GM12878 (cell line): ENCODE measurements around the gene RGS6.

Experiments used
- BHLHE40 ChIP-seq, 2 experiments: fragments of 450-650 bp in 1 of 2; IDR thresholded peaks; 2 replicates each; pipeline ENCODE4 v1.6.1; 2011 to 2017; ENCODE audit warnings: low read depth in 2 of 2, borderline replicate concordance in 1 of 2, improper control_type of control experiment in 1 of 2, low read length in 1 of 2, mild to moderate bottlenecking in 1 of 2
- CHD2 ChIP-seq: IDR thresholded peaks from 2 replicates; pipeline ENCODE4 v1.6.1; 2011; ENCODE audit warnings: low read depth, low read length, improper control_type of control experiment, borderline replicate concordance
- CTCF ChIP-seq, 3 experiments: IDR thresholded peaks in 2 of 3; conservative IDR thresholded peaks in 1 of 3; 2 replicates each; pipeline ENCODE4 v1.5.1; 2011; ENCODE audit warnings: low read depth in 3 of 3, low read length in 3 of 3, mild to moderate bottlenecking in 3 of 3, control low read depth in 2 of 3, moderate library complexity in 2 of 3, inconsistent platforms in 1 of 3, mixed read lengths in 1 of 3; ENCODE audit not compliant: control insufficient read depth in 2 of 3, insufficient read depth in 1 of 3; ENCODE audit errors: extremely low read depth in 1 of 3
- EGR1 ChIP-seq, 2 experiments: IDR thresholded peaks; 1 replicate in 1 of 2; 2 replicates in 1 of 2; pipeline ENCODE4 v1.6.1; 2011 to 2012; ENCODE audit warnings: low read depth in 2 of 2, low read length in 2 of 2, borderline replicate concordance in 1 of 2, mild to moderate bottlenecking in 1 of 2, moderate library complexity in 1 of 2
- ESRRA ChIP-seq: IDR thresholded peaks from 2 replicates; pipeline ENCODE4 v1.6.1; 2012; ENCODE audit warnings: mild to moderate bottlenecking, low read length, improper control_type of control experiment
- FOS ChIP-seq: IDR thresholded peaks from 3 replicates; pipeline ENCODE4 v1.6.1; 2011; ENCODE audit warnings: borderline replicate concordance; ENCODE audit not compliant: insufficient read length; ENCODE audit errors: extremely low read depth
- MTA2 ChIP-seq: fragments of 450-650 bp; IDR thresholded peaks from 2 replicates; pipeline ENCODE4 v1.6.1; 2016; ENCODE audit warnings: low read depth, mild to moderate bottlenecking, moderate library complexity
- NRF1 ChIP-seq: conservative IDR thresholded peaks from 2 replicates; pipeline ENCODE4 v1.6.1; 2011; ENCODE audit warnings: mild to moderate bottlenecking, low read depth, low read length, improper control_type of control experiment
- POLR2AphosphoS5 ChIP-seq: IDR thresholded peaks from 2 replicates; pipeline ENCODE4 v1.6.1; 2011; ENCODE audit warnings: mild to moderate bottlenecking, low read length, inconsistent platforms
- REST ChIP-seq: IDR thresholded peaks from 2 replicates; pipeline ENCODE4 v1.6.1; 2012; ENCODE audit warnings: mild to moderate bottlenecking, low read depth, low read length
- SMAD5 ChIP-seq: IDR thresholded peaks from 2 replicates; pipeline ENCODE4 v1.6.1; 2016; ENCODE audit warnings: antibody characterized with exemption, low read depth
- TAF1 ChIP-seq: IDR thresholded peaks from 2 replicates; pipeline ENCODE4 v1.6.1; 2011; ENCODE audit warnings: mild to moderate bottlenecking, low read depth, low read length, borderline replicate concordance
- YY1 ChIP-seq: IDR thresholded peaks from 2 replicates; pipeline ENCODE4 v1.6.1; 2011; ENCODE audit warnings: low read depth, mild to moderate bottlenecking, low read length
- TF ChIP-seq, protein P1 (sequence below): fragments of 450-650 bp; IDR thresholded peaks from 2 replicates; pipeline ENCODE4 v1.6.1; 2017; ENCODE audit warnings: mild to moderate bottlenecking, moderate library complexity

GRCh38 chr14:72104011-72104613 lies 171.9 kb downstream of the RGS6 start:
- TF ChIP-seq CTCF (IDR thresholded peaks at IDR 0.05 in 2 of 3, conservative IDR thresholded peaks at IDR 0.05 in 1 of 3; ENCODE audit: control insufficient read depth in 2 of 3, extremely low read depth in 1 of 3, insufficient read depth in 1 of 3, low read depth in 3 of 3, low read length in 3 of 3) (peak; percentile 59 to 72 (median 66)), REST (no peak), CHD2 (no peak), YY1 (0 out of 2 replicates have a peak, but pooled peaks have one; percentile 59), BHLHE40 (IDR thresholded peaks at IDR 0.05; ENCODE audit: borderline replicate concordance in 1 of 2, low read depth in 2 of 2, low read length in 1 of 2) (no peak), NRF1 (no peak), POLR2AphosphoS5 (no peak), SMAD5 (no peak), TAF1 (no peak), MTA2 (no peak), ESRRA (no peak), EGR1 (IDR thresholded peaks at IDR 0.05; ENCODE audit: borderline replicate concordance in 1 of 2, low read depth in 2 of 2, low read length in 2 of 2) (peak in 1 of 2 experiments; percentile 88; a peak in 2 of 3 replicates), FOS (no peak)
- TF ChIP-seq, protein P1, sequence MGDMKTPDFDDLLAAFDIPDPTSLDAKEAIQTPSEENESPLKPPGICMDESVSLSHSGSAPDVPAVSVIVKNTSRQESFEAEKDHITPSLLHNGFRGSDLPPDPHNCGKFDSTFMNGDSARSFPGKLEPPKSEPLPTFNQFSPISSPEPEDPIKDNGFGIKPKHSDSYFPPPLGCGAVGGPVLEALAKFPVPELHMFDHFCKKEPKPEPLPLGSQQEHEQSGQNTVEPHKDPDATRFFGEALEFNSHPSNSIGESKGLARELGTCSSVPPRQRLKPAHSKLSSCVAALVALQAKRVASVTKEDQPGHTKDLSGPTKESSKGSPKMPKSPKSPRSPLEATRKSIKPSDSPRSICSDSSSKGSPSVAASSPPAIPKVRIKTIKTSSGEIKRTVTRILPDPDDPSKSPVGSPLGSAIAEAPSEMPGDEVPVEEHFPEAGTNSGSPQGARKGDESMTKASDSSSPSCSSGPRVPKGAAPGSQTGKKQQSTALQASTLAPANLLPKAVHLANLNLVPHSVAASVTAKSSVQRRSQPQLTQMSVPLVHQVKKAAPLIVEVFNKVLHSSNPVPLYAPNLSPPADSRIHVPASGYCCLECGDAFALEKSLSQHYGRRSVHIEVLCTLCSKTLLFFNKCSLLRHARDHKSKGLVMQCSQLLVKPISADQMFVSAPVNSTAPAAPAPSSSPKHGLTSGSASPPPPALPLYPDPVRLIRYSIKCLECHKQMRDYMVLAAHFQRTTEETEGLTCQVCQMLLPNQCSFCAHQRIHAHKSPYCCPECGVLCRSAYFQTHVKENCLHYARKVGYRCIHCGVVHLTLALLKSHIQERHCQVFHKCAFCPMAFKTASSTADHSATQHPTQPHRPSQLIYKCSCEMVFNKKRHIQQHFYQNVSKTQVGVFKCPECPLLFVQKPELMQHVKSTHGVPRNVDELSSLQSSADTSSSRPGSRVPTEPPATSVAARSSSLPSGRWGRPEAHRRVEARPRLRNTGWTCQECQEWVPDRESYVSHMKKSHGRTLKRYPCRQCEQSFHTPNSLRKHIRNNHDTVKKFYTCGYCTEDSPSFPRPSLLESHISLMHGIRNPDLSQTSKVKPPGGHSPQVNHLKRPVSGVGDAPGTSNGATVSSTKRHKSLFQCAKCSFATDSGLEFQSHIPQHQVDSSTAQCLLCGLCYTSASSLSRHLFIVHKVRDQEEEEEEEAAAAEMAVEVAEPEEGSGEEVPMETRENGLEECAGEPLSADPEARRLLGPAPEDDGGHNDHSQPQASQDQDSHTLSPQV, result no peak
